DMS79 treated with DMSO at 0.1 percent for 48 hours (cell line): ENCODE measurements around the gene ZMAT3.
A peak's percentile ranks its signal among the peaks of the same experiment; 100 is the strongest.

ENCODE experiments used
- DNase-seq: peaks from one replicate; lab custom pipeline; 2025; lab: John Stamatoyannopoulos, UW

ZMAT3 gene

GRCh38 chr3:179021119-179021903 is 50.3 kb downstream of the ZMAT3 start:
- no peak for DNase-seq

GRCh38 chr3:179020112-179020511 is 51.5 kb downstream of the ZMAT3 start:
- no peak for DNase-seq

GRCh38 chr3:179018808-179019207 is 52.8 kb downstream of the ZMAT3 start:
- DNase-seq, result no peak

- DNase-seq, result no peak
These were observed 54.5 kb downstream of the ZMAT3 start for GRCh38 chr3:179016979-179017670.

GRCh38 chr3:179015551-179016020 is 56.0 kb downstream of the ZMAT3 start:
- peak; percentile 56 for DNase-seq

GRCh38 chr3:179005706-179006105 is 65.9 kb downstream of the ZMAT3 start:
- no peak for DNase-seq

- no peak for DNase-seq
These were observed 66.4 kb downstream of the ZMAT3 start for GRCh38 chr3:179005213-179005612.

- no peak for DNase-seq
These were observed 71.0 kb downstream of the ZMAT3 start for GRCh38 chr3:179000659-179001058.

- no peak for DNase-seq
These were observed 71.5 kb downstream of the ZMAT3 start for GRCh38 chr3:179000144-179000543.

GRCh38 chr3:178996399-178996798 is 75.2 kb downstream of the ZMAT3 start:
- DNase-seq, result no peak

GRCh38 chr3:178990293-178990692 is 81.3 kb downstream of the ZMAT3 start:
- DNase-seq, result no peak

GRCh38 chr3:178989821-178990220 is 81.8 kb downstream of the ZMAT3 start:
- no peak for DNase-seq

GRCh38 chr3:178987745-178988144 is 83.9 kb downstream of the ZMAT3 start:
- DNase-seq, result no peak

- DNase-seq, result no peak
These were observed 85.2 kb downstream of the ZMAT3 start for GRCh38 chr3:178986456-178986855.

- no peak for DNase-seq
These were observed 89.5 kb downstream of the ZMAT3 start for GRCh38 chr3:178982137-178982536.

- no peak for DNase-seq
These were observed 96.3 kb downstream of the ZMAT3 start for GRCh38 chr3:178975320-178975719.

GRCh38 chr3:178971614-178972013 is 100.0 kb downstream of the ZMAT3 start:
- DNase-seq, result no peak

- DNase-seq, result no peak
These were observed 102.5 kb downstream of the ZMAT3 start for GRCh38 chr3:178969004-178969700.
